GM23248 (cell line): ENCODE data around the gene SLC22A3.

ENCODE experiments used
- EZH2 ChIP-seq: fragments of 200-600 bp; sonication (generic); IDR thresholded peaks from 2 replicates; pipeline ENCODE4 v1.6.1; 2018; ENCODE audit warnings: antibody characterized with exemption, mild to moderate bottlenecking; ENCODE audit not compliant: insufficient read depth, poor library complexity, severe bottlenecking
- EZH2phosphoT487 ChIP-seq: fragments of 200-600 bp; sonication (generic); IDR thresholded peaks from 2 replicates; pipeline ENCODE4 v1.6.1; 2018; ENCODE audit warnings: antibody characterized with exemption, moderate library complexity, mild to moderate bottlenecking, low read depth; ENCODE audit not compliant: insufficient read depth

DNA sequence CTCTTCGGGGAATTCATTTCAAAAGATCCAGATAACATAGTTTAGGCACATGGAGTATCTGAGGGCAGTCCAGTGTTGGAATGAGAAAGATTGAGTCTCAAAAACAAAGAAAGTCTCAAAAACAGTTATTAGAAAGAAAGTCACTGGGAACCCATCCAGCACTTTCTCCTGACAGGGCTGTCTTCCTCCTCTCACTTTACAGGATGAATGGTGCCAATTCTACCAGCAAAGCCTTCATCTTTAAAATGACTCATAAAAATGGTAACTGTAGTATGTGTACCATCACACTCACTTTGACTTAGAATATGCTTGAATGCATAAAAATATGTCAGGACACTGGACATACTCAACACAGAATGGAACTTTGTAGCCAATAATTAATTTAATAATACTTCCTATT, 71.3 kb downstream of the SLC22A3 start:
- TF ChIP-seq EZH2phosphoT487 (no peak), EZH2 (no peak)
